GM19395 (cell line): ENCODE data around the gene ALKBH7.

Source experiments
- ATAC-seq: cut with Tn5 transposase; IDR thresholded peaks from one replicate; pipeline ENCODE4 v1.9.1; 2021; ENCODE audit warnings: mild to moderate bottlenecking, moderate library complexity; ENCODE audit not compliant: unreplicated experiment

Gene ALKBH7

DNA sequence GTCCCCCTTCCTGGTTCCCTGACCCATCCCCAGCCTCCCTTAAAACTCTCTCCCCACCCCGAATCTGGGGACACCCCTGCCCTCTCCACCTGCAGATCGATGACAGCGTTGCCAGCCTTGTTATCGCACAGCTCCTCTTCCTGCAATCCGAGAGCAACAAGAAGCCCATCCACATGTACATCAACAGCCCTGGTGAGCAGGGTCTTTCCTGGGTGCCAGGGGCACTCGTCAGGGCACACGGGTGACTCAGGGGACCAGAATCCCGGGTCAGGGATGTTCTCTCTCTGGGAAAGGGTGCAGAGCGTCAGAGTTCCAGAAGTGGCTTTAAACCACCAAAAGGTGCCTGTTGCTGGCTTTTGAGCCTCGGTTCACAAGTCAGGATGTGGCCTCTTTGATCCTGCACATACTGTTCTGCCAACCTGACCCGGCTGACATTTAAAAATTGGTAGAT, 10.2 kb upstream of the ALKBH7 start:
- ATAC-seq, result no peak

- ATAC-seq, result no peak
These were observed 8.2 kb upstream of the ALKBH7 start for GRCh38 chr19:6364353-6364752.

GRCh38 chr19:6373096-6373812, 660 bp downstream of the ALKBH7 start:
- ATAC-seq, result peak; percentile 51

DNA sequence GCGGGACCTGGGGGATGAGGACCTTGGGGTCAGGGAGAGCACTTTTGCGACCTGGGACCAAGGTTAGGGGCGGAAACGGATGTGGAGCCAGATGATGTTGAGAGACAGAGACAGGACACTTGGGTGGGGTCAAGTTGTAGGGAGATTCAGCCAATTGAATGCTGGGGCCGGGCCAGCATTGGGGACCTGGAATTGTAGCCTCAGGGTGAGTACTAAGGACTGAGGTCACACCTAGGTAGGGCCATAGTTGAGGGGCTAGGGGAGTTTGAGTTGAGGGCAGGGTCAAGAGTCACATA, 1.2 kb downstream of the ALKBH7 start:
- no peak for ATAC-seq

GRCh38 chr19:6374161-6374709, 1.6 kb downstream of the ALKBH7 start:
- ATAC-seq, result no peak

- ATAC-seq, result no peak
These were observed 2.3 kb downstream of the ALKBH7 start for GRCh38 chr19:6374711-6375410.

DNA sequence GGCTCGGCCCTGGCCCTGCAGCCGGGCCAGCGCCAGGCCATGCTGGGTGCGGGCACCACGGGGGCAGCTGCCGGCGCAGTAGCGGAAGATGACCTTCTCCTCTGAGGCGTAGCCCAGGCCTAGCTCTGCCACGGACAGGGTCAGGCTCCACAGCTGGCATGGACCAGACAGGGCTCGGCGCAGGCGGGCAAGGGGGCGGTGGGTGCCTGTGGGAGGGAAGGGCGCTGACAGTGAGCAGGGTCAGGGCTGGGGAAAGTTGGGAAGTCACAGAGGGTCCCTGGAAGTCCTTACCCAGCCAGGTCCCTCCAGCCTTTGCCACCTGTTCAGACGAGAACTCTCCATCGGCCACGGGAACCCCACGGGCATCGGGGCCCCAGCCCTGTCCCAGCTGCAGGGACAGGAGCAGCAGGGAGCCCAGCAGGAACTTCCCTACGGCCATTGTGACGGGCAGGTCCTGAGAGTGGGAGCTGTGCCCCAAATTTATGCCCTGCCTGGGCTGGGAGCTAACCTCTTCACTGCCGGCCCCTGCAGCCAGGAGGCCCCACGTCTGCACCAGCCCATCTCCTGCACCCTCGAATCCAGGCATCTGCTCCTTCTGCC, 2.9 kb downstream of the ALKBH7 start, which contains the start of gene PSPN:
PSPN (minus strand) TSS at position 523 of the 600 bp plus-strand sequence; CDS start at position 439, 84 bp downstream.
- ATAC-seq, result no peak

GRCh38 chr19:6376512-6377190, 4.1 kb downstream of the ALKBH7 start:
- ATAC-seq, result no peak

DNA sequence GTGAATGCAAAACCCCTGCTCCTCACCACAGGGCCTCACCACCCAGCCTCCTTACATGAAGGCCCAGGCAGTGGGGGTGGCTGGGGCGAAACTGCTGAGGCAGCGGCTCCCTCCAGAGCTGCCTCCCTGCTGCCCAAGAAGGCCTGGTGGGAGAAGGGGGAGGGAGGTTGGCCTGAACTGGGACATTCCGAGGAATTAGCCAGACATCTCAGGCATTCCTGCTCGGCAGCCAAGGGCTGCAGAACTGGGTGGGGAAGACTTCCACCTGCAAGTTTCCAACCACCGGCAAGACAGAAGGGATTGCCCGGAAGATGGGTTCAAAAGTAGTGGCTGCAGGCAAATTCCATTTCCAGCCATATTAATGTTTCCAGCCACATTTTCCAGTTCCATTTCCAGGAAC, 5.4 kb downstream of the ALKBH7 start:
- ATAC-seq, result no peak

GRCh38 chr19:6378486-6378885, 5.9 kb downstream of the ALKBH7 start:
- no peak for ATAC-seq

DNA sequence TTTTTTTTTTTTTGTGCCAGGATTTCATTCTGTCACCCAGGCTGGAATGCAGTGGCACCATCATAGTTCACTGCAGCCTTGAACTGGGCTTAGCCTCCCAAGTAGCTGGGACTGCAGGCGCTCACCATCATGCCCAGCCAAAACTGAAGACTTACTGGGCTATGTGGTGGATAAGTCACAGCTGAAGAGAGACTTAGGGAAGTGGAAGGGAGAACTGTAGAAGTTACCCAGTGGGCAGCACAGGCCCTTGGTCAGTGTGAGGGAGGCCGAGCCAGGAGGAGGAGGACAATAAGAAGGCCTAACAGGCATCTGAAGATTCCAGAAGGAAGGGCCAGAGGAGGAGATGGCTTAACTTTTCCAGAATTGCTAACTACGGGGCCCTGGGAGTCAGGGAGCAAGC, 7.2 kb downstream of the ALKBH7 start:
- ATAC-seq, result no peak

DNA sequence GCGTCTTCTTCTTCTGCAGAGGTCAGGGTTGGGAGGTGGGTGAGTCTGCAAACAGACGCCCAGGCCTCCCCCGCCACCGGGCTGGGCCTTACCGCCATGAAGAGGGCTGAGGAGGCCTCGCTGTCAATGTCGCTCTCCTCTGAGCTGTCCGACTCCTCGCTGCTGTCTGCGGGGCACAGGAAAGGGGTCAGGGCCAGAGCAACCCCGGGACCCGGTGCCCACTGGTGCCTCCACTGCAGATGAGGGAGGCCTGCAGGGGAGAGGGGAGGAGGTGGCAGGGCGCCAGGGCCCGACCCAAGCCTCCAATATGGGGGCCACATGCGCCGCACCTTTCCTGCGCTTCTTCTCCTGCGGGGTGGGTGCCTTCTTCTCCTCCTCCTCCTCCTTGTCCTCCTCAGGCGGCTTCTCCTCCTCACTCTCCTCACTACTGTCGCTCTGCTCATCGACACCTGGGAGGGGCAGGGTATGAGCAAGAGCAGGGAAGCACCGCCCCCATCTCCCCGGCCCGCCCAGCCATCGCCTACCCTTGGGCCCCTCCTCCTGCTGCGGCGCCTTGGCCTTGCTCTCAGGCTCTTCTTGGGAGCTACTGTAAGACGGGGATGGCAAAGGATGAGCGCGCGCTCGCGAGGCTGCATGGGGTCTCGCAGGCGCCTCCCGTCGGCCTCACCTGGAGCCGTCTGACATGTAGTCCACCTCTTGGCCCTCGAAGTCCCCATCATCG, 8.6 kb downstream of the ALKBH7 start:
- no peak for ATAC-seq

DNA sequence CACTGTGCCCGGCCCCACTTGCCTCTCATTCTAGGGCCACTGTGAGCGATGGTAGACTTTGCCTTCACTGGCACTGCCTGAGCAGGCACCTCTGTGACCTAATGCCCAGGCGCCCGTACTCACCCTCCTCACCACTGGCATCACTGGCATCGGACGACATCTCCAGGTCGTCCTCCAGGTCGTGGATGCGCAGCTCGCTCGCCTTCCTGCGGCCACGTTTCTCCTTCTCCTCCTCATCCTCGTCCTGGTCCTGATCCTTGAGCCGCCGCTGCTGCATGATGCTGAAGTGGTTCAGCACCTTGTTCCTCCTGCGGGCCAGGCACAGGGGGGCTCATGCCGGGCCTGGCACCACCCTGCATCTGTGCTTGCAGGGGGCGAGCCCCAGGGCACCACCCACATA, 10.6 kb downstream of the ALKBH7 start:
- no peak for ATAC-seq

- ATAC-seq, result no peak
These were observed 11.8 kb downstream of the ALKBH7 start for GRCh38 chr19:6384381-6384780.

GRCh38 chr19:6387372-6387771, 14.8 kb downstream of the ALKBH7 start:
- no peak for ATAC-seq

GRCh38 chr19:6392221-6393073, 19.9 kb downstream of the ALKBH7 start:
- peak; percentile 7 for ATAC-seq

DNA sequence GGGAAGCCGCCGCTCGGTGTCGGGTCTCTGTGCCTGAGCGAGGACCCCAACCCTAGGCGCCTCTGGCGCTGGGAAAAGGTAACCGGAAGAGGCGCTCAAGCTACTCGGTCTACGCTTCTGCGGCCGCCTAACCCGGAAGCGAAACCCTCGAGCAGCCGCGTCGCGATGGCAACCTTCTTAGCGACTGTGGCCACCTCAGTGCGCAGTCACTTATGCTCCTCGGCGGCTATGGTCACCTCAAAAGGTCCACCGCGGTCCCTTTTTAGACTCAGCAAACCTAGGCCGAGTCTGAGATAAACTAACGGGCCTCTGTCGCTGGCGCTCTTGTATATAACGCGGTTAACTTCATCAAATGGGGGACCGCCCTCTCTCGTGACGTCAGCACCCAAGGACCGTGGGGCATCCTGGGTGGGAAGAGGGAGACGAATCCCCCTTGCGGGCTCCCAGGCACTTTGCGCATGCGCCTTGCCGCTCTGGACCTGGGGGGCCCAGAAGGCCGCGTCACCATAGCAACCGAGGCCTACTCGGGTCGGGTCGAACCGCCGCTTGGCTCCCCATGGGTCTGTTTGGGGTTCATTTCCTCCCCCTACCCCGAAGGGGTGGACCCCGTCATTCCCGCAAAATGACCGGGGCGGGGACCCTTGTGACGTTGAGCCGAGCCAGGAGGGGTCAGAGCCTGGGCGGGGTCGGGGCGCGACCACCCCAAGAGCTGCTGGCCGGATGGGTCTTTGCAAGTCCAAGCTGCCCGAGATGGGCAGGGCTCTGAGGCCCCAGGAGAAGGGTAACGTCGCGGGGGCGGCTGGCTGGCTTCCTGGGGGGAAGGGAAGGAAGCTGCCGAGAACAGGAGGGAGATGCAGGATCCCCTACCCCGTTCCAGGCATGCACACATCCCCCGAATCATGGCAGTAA, 20.7 kb downstream of the ALKBH7 start, which contains the start of gene GTF2F1:
GTF2F1 (minus strand) TSS at position 91 of the 909 bp plus-strand sequence. CDS start 169 bp downstream, outside the sequence.
- peak; percentile 82 for ATAC-seq

DNA sequence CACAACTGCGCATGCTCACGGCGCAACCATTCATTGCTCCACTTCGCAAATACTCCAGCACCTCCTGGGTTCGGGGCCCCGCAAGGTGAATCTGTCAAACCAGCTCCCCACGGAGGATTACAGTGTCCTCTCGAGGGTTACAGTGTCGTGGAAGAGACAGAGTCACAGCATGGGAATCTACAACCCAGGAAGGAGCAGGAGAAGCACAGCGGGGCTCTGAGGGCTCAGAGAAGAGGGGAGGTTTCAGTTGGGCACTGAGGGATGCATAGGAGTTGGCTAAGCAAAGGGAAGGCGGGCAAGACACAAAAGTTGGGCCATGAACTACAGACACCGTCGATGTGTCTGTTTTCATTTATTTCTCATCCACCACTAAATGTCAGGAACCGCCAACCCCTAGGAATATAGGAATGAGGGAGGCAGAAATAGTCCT, 21.4 kb downstream of the ALKBH7 start:
- ATAC-seq, result no peak
